Measurements from ENCODE around the gene C16orf74.

Gene C16orf74

GRCh38 chr16:85717393-85718152 lies 33.3 kb downstream of the C16orf74 start:
- DNase-seq (ENCODE audit: low spot score): peak; percentile 84

GRCh38 chr16:85716680-85717038 lies 34.2 kb downstream of the C16orf74 start:
- DNase-seq (ENCODE audit: low spot score): no peak

DNA sequence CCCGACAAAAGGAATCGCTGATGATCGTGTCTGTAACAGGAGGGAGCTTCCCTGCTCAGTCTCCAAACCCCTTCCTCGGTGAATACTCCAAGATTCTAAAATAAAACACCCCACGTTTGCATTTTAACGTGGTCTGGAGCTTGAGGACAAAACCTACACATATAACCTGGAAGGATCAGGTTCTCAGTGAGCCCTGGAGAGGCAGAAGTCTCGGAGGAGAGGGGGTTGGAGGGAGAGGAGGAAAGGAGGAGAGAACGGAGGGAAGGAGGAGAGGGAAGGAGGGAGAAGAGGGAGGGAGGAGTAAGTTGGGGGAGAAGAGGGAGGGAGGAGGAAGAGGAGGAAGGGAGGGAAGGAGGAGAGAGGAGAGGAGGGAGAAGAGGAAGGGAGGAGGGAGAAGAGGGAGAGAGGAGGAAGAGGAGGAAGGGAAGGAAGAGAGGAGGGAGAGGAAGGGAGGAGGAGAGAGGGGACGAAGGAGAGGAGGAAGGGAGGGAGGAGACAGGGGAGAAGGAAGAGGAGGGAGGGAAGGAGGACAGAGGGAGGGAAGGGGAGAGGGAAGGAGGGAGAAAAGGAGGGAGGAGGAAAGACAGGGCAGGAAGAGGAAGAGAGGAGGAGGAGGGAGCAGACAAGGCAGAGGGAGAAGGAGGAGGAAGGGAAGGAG lies 34.7 kb downstream of the C16orf74 start:
- DNase-seq (ENCODE audit: low spot score): no peak

DNA sequence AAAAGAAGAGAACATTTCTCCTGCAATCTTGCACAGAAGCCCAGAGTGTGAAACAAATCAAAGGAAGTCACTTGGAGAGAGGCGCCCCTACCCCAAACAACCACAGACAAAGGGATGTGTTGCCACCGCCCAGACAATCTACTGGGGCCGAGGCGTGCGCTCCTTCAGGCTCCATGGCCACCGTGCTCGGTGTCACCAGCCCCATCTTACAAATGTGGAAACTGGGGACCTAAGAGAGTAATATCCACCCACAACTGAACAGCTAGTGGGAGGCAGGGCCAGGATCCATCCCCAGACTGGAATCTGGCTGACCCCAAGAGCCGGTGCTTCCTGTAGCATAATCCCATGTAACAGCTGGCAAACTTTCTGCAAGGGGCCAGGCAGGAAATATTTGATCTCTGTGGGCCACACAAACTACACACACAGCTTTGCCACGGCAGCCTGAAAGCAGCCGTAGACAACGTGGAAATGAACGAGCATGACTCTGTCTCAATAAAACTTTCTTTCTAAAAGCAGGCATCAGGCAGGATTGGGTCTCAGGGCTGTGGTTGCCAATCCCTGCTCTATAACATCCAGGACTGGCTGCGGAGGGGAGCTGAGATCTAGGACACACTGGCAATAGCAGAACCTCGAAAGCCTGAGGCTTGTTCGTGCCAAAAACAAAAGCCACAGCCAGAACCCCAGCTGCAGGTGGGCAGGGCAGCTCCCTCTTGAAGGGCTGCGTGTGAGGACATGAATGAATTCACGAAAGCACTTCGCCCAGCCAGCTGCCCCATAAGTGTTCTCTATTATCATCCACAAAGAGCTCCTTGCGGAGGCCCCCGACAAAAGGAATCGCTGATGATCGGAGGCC lies 35.5 kb downstream of the C16orf74 start:
- DNase-seq (ENCODE audit: low spot score): no peak

GRCh38 chr16:85712801-85713200 lies 38.1 kb downstream of the C16orf74 start:
- DNase-seq (ENCODE audit: low spot score): no peak

DNA sequence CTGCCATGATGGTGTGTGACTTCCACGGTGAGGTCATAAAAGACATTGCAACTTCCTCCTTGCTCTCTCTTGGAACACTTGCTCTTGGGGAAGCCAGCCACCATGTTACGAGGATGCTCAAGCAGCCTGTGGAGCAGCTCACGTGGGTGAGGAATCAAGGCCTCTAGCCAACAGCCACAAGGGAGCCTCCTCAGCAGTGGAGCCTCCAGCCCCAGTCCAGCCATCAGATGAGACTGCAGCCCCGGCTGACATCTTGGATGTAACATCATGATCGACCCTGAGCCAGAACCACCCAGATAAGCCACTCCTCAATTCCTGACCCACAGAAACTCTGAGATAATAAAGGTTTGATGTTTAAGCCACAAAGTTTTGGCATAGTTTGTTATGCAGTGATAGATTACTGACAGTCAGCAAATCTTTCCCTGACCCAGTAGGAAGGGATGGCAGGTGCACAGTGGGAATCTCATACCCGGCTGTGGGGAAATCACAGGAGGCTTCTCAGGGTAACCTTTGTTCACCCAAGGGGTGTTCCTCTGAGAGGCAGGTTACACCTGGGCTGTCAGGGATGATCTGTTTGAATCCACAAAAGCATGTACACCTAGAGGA lies 38.8 kb downstream of the C16orf74 start:
- DNase-seq (ENCODE audit: low spot score): no peak

GRCh38 chr16:85710732-85711131 lies 40.2 kb downstream of the C16orf74 start:
- DNase-seq (ENCODE audit: low spot score): no peak

- no peak for DNase-seq (ENCODE audit: low spot score)
Observed at GRCh38 chr16:85709766-85710585, 40.9 kb downstream of the C16orf74 start.

GRCh38 chr16:85708338-85708737 lies 42.6 kb downstream of the C16orf74 start:
- DNase-seq (ENCODE audit: low spot score): no peak

DNA sequence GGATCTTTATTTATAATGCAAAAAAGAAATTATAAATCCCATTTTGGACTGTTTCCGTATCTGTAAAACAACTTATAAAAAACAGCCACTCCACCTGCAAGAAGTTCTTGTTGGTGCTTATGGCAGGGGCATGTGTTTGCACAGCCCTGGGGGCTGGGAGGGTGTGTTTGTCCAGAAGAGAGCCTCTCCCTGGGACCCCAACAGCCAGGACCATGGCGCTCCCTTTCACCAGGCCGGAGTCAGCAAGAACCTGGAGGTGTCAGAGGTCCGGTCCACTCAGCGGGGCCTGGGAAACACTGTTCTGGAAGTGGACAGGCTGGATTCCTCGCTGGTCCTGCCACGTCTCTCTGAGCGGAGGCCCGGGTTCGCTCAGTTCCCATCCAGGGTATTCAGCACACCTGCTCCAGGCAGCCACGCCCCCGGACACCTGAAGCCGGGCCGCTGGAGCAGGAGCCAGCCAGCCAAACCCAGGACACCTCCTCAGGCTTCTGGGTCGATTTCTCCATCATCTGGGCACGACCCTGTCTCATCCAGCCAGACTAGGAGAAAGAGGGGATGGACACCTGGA lies 43.3 kb downstream of the C16orf74 start:
- DNase-seq (ENCODE audit: low spot score): no peak

DNA sequence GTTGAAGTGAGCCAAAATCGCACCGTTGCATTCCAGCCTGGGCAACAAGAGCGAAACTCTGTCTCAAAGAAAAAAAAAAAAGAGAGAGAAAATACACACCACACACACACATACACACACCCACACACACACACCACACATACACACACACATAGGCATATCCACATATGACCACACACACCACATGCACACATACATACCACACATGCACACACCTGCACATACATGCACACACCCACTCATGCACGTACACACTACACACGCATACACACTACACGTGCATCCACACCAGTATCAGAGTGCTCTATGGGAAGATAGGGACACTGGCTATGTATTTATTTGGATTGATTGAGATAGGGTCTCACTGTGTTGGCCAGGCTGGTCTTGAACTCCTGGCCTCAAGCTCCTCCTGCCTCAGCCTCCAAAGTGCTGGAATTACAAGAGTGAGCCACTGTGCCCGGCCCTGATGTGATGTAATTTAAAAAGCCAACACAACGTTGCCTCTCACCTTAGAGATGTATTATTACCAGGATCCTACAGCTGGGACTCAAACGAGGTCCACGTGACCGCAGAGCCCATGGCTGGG lies 44.4 kb downstream of the C16orf74 start:
- DNase-seq (ENCODE audit: low spot score): no peak

GRCh38 chr16:85704900-85705846 lies 45.7 kb downstream of the C16orf74 start:
- DNase-seq (ENCODE audit: low spot score): no peak

GRCh38 chr16:85704011-85704410 lies 46.9 kb downstream of the C16orf74 start:
- no peak for DNase-seq (ENCODE audit: low spot score)

DNA sequence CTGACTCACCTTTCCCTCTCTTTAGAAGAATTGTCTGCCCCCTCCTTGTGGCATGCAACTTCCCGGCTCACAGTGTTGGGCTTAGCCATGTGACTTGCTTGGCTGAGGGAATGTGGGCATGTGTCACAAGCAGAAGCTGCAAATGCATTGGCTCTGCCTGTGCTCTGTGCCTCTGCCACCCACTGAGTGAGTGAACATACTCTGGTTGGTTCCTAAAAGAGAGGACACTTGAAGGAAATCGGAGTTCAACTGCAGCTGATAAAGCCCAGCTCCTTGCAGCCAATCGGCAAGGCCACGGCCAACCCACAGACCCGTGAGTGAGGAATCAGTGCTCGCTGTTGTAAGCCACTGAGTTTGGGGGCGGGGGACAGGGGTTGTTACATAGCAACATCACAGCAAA lies 51.3 kb downstream of the C16orf74 start:
- peak; percentile 75 for DNase-seq (ENCODE audit: low spot score)

GRCh38 chr16:85698935-85699558 lies 51.8 kb downstream of the C16orf74 start:
- DNase-seq (ENCODE audit: low spot score): no peak

GRCh38 chr16:85698459-85698891 lies 52.4 kb downstream of the C16orf74 start:
- DNase-seq (ENCODE audit: low spot score): no peak

DNA sequence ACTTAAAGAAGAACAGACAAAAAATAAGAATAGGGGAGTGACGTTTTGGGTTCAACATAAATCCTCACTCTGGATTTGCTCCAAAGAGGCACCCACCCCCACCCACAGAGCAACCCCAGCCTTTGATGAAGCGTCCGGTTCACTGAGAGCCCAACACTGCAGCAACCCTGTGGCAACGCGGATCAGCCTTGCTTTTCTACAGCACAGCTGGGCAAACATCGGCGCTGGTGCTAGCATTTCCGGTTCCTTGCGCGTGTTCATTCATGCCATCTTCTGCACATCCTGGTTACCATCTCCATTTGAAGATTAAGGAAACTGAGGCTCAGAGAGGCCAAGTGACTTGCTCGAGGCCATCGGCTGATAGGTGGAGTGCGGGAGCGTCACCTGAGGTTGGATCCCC lies 53.5 kb downstream of the C16orf74 start:
- DNase-seq (ENCODE audit: low spot score): no peak

- no peak for DNase-seq (ENCODE audit: low spot score)
Observed at GRCh38 chr16:85696781-85697180, 54.1 kb downstream of the C16orf74 start.
